WTC11 (cell line): Measurements from ENCODE around the gene RGL1.

ENCODE experiments used
- CREB1 ChIP-seq: sonication (generic); formaldehyde crosslinking; IDR thresholded peaks from 2 replicates; pipeline ENCODE4 v1.8.0; 2023; ENCODE audit warnings: mild to moderate bottlenecking, missing genetic modification reagents
- FOXP1 ChIP-seq: sonication (generic); formaldehyde crosslinking; IDR thresholded peaks from 2 replicates; pipeline ENCODE4 v1.8.0; 2022; ENCODE audit warnings: missing genetic modification reagents, mild to moderate bottlenecking, moderate library complexity, borderline replicate concordance
- KAT7 ChIP-seq: sonication (generic); formaldehyde crosslinking; IDR thresholded peaks from 2 replicates; pipeline ENCODE4 v1.8.1; 2023; ENCODE audit warnings: missing genetic modification reagents, mild to moderate bottlenecking, borderline replicate concordance
- MYBL2 ChIP-seq: sonication (generic); formaldehyde crosslinking; IDR thresholded peaks from 2 replicates; pipeline ENCODE4 v1.8.1; 2023; ENCODE audit warnings: mild to moderate bottlenecking, moderate library complexity, missing genetic modification reagents
- NFATC4 ChIP-seq: fragments of 250-450 bp; sonication (Bioruptor Pico); IDR thresholded peaks from 2 replicates; pipeline ENCODE4 v1.9.0; 2021; ENCODE audit warnings: mild to moderate bottlenecking
- SMAD3 ChIP-seq: sonication (generic); formaldehyde crosslinking; IDR thresholded peaks from 2 replicates; pipeline ENCODE4 v1.8.0; 2022; ENCODE audit warnings: missing genetic modification reagents, mild to moderate bottlenecking, borderline replicate concordance
- ZNF138 ChIP-seq: sonication (generic); formaldehyde crosslinking; conservative IDR thresholded peaks from 2 replicates; pipeline ENCODE4 v1.8.1; 2022; ENCODE audit warnings: mild to moderate bottlenecking, moderate library complexity, missing genetic modification reagents
- TF ChIP-seq, protein P1 (sequence below): fragments of 200-600 bp; IDR thresholded peaks from 2 replicates; pipeline ENCODE4 v1.8.0; 2022; ENCODE audit warnings: antibody characterized with exemption
- TF ChIP-seq, protein P2 (sequence below): sonication (generic); formaldehyde crosslinking; IDR thresholded peaks from 2 replicates; pipeline ENCODE4 v1.8.0; 2022; ENCODE audit warnings: mild to moderate bottlenecking, missing genetic modification reagents
- TF ChIP-seq, protein P3 (sequence below): sonication (generic); formaldehyde crosslinking; IDR thresholded peaks from 2 replicates; pipeline ENCODE4 v1.8.1; 2022; ENCODE audit warnings: mild to moderate bottlenecking, moderate library complexity, missing genetic modification reagents
- TF ChIP-seq, protein P4 (sequence below): sonication (generic); formaldehyde crosslinking; IDR thresholded peaks from 2 replicates; pipeline ENCODE4 v1.8.1; 2023; ENCODE audit warnings: mild to moderate bottlenecking, missing genetic modification reagents
- TF ChIP-seq, protein P5 (sequence below): sonication (generic); formaldehyde crosslinking; IDR thresholded peaks from 2 replicates; pipeline ENCODE4 v1.8.0; 2022; ENCODE audit warnings: mild to moderate bottlenecking, missing genetic modification reagents
- TF ChIP-seq, protein P6 (sequence below): sonication (generic); formaldehyde crosslinking; IDR thresholded peaks from 2 replicates; pipeline ENCODE4 v1.8.1; 2023; ENCODE audit warnings: mild to moderate bottlenecking, missing genetic modification reagents

DNA sequence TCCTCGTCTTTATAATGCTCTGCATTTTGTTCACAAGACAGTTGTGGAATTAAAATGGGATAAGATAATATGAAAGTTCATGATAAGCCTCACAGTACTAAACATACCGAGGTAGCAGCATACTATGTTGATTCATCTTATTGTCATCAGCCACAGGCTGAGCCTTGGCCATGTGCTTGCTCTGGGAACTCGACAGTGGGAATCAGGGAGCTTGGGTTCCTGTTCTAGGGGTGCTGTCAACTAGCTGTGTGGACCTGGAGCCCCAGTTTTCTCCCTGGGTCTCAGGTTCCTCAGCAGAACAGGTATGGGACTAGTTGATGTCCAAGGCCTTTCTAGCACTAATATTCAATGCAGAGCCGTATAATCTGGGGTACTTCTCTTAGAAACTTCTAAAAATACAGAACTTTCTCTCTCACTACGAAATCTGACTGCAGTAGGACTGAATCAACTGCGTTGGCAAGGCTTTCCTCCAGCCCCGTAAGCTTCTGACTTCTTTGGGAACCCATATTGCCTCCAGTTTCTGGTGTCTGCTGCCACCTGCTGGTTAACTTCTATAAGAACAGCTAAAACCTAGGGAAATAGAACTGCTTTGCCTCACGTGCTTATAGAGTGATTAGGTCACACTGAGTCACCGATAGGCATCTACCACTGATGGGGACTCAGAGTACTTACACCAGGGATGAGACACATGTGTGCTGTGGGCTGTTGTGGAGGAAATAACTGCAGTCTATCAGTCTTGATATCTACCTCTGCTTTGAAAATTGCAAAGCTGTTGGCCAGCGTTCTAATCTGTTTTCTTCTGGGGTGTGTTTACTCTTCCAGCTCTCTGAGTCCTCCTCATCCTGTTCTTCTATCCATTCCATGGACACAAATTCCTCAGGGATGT, 110.9 kb downstream of the RGL1 start:
- TF ChIP-seq SMAD3 (CRISPR knock-in tag) (no peak), CREB1 (CRISPR knock-in tag) (no peak), NFATC4 (CRISPR knock-in tag) (no peak), FOXP1 (CRISPR knock-in tag) (no peak), KAT7 (CRISPR knock-in tag) (no peak), ZNF138 (CRISPR knock-in tag) (no peak), MYBL2 (CRISPR knock-in tag) (no peak)
- TF ChIP-seq, protein P1, sequence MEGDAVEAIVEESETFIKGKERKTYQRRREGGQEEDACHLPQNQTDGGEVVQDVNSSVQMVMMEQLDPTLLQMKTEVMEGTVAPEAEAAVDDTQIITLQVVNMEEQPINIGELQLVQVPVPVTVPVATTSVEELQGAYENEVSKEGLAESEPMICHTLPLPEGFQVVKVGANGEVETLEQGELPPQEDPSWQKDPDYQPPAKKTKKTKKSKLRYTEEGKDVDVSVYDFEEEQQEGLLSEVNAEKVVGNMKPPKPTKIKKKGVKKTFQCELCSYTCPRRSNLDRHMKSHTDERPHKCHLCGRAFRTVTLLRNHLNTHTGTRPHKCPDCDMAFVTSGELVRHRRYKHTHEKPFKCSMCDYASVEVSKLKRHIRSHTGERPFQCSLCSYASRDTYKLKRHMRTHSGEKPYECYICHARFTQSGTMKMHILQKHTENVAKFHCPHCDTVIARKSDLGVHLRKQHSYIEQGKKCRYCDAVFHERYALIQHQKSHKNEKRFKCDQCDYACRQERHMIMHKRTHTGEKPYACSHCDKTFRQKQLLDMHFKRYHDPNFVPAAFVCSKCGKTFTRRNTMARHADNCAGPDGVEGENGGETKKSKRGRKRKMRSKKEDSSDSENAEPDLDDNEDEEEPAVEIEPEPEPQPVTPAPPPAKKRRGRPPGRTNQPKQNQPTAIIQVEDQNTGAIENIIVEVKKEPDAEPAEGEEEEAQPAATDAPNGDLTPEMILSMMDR: peak; percentile 66; the same call in 1 of the 2 replicates
- TF ChIP-seq, protein P2, sequence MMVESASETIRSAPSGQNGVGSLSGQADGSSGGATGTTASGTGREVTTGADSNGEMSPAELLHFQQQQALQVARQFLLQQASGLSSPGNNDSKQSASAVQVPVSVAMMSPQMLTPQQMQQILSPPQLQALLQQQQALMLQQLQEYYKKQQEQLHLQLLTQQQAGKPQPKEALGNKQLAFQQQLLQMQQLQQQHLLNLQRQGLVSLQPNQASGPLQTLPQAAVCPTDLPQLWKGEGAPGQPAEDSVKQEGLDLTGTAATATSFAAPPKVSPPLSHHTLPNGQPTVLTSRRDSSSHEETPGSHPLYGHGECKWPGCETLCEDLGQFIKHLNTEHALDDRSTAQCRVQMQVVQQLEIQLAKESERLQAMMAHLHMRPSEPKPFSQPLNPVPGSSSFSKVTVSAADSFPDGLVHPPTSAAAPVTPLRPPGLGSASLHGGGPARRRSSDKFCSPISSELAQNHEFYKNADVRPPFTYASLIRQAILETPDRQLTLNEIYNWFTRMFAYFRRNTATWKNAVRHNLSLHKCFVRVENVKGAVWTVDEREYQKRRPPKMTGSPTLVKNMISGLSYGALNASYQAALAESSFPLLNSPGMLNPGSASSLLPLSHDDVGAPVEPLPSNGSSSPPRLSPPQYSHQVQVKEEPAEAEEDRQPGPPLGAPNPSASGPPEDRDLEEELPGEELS (CRISPR knock-in tag): no peak
- TF ChIP-seq, protein P3, sequence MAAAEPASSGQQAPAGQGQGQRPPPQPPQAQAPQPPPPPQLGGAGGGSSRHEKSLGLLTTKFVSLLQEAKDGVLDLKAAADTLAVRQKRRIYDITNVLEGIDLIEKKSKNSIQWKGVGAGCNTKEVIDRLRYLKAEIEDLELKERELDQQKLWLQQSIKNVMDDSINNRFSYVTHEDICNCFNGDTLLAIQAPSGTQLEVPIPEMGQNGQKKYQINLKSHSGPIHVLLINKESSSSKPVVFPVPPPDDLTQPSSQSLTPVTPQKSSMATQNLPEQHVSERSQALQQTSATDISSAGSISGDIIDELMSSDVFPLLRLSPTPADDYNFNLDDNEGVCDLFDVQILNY: no peak
- TF ChIP-seq, protein P4, sequence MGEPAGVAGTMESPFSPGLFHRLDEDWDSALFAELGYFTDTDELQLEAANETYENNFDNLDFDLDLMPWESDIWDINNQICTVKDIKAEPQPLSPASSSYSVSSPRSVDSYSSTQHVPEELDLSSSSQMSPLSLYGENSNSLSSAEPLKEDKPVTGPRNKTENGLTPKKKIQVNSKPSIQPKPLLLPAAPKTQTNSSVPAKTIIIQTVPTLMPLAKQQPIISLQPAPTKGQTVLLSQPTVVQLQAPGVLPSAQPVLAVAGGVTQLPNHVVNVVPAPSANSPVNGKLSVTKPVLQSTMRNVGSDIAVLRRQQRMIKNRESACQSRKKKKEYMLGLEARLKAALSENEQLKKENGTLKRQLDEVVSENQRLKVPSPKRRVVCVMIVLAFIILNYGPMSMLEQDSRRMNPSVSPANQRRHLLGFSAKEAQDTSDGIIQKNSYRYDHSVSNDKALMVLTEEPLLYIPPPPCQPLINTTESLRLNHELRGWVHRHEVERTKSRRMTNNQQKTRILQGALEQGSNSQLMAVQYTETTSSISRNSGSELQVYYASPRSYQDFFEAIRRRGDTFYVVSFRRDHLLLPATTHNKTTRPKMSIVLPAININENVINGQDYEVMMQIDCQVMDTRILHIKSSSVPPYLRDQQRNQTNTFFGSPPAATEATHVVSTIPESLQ (CRISPR knock-in tag): no peak
- TF ChIP-seq, protein P5, sequence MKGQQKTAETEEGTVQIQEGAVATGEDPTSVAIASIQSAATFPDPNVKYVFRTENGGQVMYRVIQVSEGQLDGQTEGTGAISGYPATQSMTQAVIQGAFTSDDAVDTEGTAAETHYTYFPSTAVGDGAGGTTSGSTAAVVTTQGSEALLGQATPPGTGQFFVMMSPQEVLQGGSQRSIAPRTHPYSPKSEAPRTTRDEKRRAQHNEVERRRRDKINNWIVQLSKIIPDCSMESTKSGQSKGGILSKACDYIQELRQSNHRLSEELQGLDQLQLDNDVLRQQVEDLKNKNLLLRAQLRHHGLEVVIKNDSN (CRISPR knock-in tag): 0 out of 2 replicates have a peak, but pooled peaks have one; percentile 63
- TF ChIP-seq, protein P6, sequence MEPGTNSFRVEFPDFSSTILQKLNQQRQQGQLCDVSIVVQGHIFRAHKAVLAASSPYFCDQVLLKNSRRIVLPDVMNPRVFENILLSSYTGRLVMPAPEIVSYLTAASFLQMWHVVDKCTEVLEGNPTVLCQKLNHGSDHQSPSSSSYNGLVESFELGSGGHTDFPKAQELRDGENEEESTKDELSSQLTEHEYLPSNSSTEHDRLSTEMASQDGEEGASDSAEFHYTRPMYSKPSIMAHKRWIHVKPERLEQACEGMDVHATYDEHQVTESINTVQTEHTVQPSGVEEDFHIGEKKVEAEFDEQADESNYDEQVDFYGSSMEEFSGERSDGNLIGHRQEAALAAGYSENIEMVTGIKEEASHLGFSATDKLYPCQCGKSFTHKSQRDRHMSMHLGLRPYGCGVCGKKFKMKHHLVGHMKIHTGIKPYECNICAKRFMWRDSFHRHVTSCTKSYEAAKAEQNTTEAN (CRISPR knock-in tag): no peak
